Endothelial cell (in vitro differentiated cells): ENCODE measurements around the gene MYL5. TPM values are rescaled to one million over a fixed set of nuclear protein-coding genes. Genes with fewer than 3 reads are reported as not detected.
A peak's percentile ranks its signal among the peaks of the same experiment; 100 is the strongest.

Experiments used
- DNase-seq: peaks from one replicate; pipeline ENCODE4 v3.0.0; 2021; ENCODE audit warnings: low spot score
- H3K27ac Mint-ChIP-seq: one replicate; pipeline ENCODE4 v1.8.0; 2021; ENCODE audit warnings: mixed read lengths, inconsistent platforms; ENCODE audit not compliant: unreplicated experiment
- H3K27me3 Mint-ChIP-seq: one replicate; pipeline ENCODE4 v1.8.0; 2021; ENCODE audit warnings: mild to moderate bottlenecking, moderate library complexity, mixed read lengths, inconsistent platforms; ENCODE audit not compliant: unreplicated experiment
- H3K36me3 Mint-ChIP-seq: one replicate; pipeline ENCODE4 v1.8.0; 2021; ENCODE audit warnings: mild to moderate bottlenecking, low read depth, mixed read lengths, inconsistent platforms; ENCODE audit not compliant: unreplicated experiment
- H3K4me1 Mint-ChIP-seq: one replicate; pipeline ENCODE4 v1.8.0; 2021; ENCODE audit warnings: mild to moderate bottlenecking, mixed read lengths, inconsistent platforms; ENCODE audit not compliant: unreplicated experiment
- H3K4me3 Mint-ChIP-seq: one replicate; pipeline ENCODE4 v1.8.0; 2021; ENCODE audit warnings: mild to moderate bottlenecking, mixed read lengths, inconsistent platforms; ENCODE audit not compliant: unreplicated experiment
- H3K9me3 Mint-ChIP-seq: one replicate; pipeline ENCODE4 v1.8.0; 2021; ENCODE audit warnings: mixed read lengths, inconsistent platforms; ENCODE audit not compliant: unreplicated experiment
- CTCF ChIP-seq: fragments of 200-600 bp; sonication (generic); IDR thresholded peaks from one replicate; pipeline ENCODE4 v1.5.0; 2021; ENCODE audit warnings: antibody characterized with exemption; ENCODE audit not compliant: unreplicated experiment
- total RNA-seq: library from RNA; stranded (reverse); fragmentation: NEBNext Ultra II Directional; extraction: Animal tissue kit (Norgen Biotek cat#: 25700); gene quantifications from one replicate; pipeline ENCODE4 v1.2.1, GENCODE V29; 2021; ENCODE audit not compliant: unreplicated experiment

The MYL5 gene
- total RNA-seq, 1 donor from 2014 or later, result 23.2 TPM

- DNase-seq, result no peak
- H3K4me1 Mint-ChIP-seq, result peaks cover 10% of the 10 kb centered on the region
- peaks cover 22% of the 10 kb centered on the region for H3K27me3 Mint-ChIP-seq
- H3K36me3 Mint-ChIP-seq, result peaks cover 28% of the 10 kb centered on the region
- no peak for TF ChIP-seq CTCF
- H3K9me3 Mint-ChIP-seq, result no peaks in the 10 kb centered on the region
- H3K4me3 Mint-ChIP-seq, result peak overlapping the region; percentile 65
- H3K27ac Mint-ChIP-seq, result no peak overlapping the region
Observed at GRCh38 chr4:722851-723360, 48.6 kb downstream of the MYL5 start.

GRCh38 chr4:723751-724530 lies 49.6 kb downstream of the MYL5 start:
- H3K36me3 Mint-ChIP-seq, result peaks cover 28% of the 10 kb centered on the region
- H3K4me3 Mint-ChIP-seq, result peak overlapping the region; percentile 7
- peaks cover 20% of the 10 kb centered on the region for H3K27me3 Mint-ChIP-seq
- no peak for DNase-seq
- no peak for TF ChIP-seq CTCF
- peak overlapping the region; percentile 57 for H3K27ac Mint-ChIP-seq
- H3K9me3 Mint-ChIP-seq, result no peaks in the 10 kb centered on the region
- H3K4me1 Mint-ChIP-seq, result peaks cover 10% of the 10 kb centered on the region

GRCh38 chr4:725391-726234 lies 51.3 kb downstream of the MYL5 start:
- no peak for TF ChIP-seq CTCF
- DNase-seq, result no peak
- Mint-ChIP-seq H3K27ac (peak overlapping the region; percentile 61), H3K4me3 (peak overlapping the region; percentile 47), H3K36me3 (peaks cover 25% of the 10 kb centered on the region), H3K9me3 (no peaks in the 10 kb centered on the region), H3K27me3 (peaks cover 15% of the 10 kb centered on the region), H3K4me1 (peaks cover 8% of the 10 kb centered on the region)

- H3K4me3 Mint-ChIP-seq, result no peak overlapping the region
- H3K27me3 Mint-ChIP-seq, result peaks cover 18% of the 10 kb centered on the region
- no peak overlapping the region for H3K27ac Mint-ChIP-seq
- H3K9me3 Mint-ChIP-seq, result no peaks in the 10 kb centered on the region
- no peak for TF ChIP-seq CTCF
- H3K4me1 Mint-ChIP-seq, result peaks cover 8% of the 10 kb centered on the region
- no peak for DNase-seq
- peaks cover 24% of the 10 kb centered on the region for H3K36me3 Mint-ChIP-seq
Observed at GRCh38 chr4:726235-726787, 52.0 kb downstream of the MYL5 start.
